Left cardiac atrium (tissue), 4 donors: Measurements from ENCODE around the gene TCP1. TPM values are rescaled to one million over a fixed set of nuclear protein-coding genes. Genes with fewer than 3 reads are reported as not detected.
A peak's percentile ranks its signal among the peaks of the same experiment; 100 is the strongest.
"Not testable (repeated sequence)": the region's sequence is repeated elsewhere in the genome, so short reads cannot be mapped to it uniquely, and the experiment has no call there.

Experiments
- ATAC-seq, 2 donors: fragments of 200-7000 bp; cut with Tn5 transposase; one replicate each; pipeline ENCODE4 v1.9.1; 2020; ENCODE audit warnings: mild to moderate bottlenecking in 2 of 2, moderate library complexity in 2 of 2
- DNase-seq: peaks from one replicate; pipeline ENCODE4 v3.0.0-alpha.2; 2020
- intact Hi-C, 2 donors: fragments of 100-400 bp; cut with DNase I; formaldehyde crosslinking; loops; one replicate each; pipeline versions ENCODE4 v1.14.1 to v1.15.1; 2022 to 2023
- total RNA-seq, 2 donors: library from RNA; stranded (reverse); fragmentation: NEBNext Ultra II Directional; extraction: Animal tissue kit (Norgen Biotek cat#: 25700); gene quantifications; one replicate each; pipeline ENCODE4 v1.2.1, GENCODE V29; 2021
- donor health status: DM: no; HTN: yes; CAD: no.
- donor health status: DM: no; HTN: yes; CAD: no; lungs with severe emphysema.
- donor health status: DM: yes; HTN: yes; CAD: no.
- donor health status: Dilated cardiomyopathy.

TCP1 gene
- total RNA-seq, 2 donors from 2014 or later: 145 to 165 TPM

- ATAC-seq (peak; percentile 32 to 42), DNase-seq (no peak)
- intact Hi-C loops: no loop called here
These were observed 34.2 kb downstream of the TCP1 start for GRCh38 chr6:159754959-159755914.

DNA sequence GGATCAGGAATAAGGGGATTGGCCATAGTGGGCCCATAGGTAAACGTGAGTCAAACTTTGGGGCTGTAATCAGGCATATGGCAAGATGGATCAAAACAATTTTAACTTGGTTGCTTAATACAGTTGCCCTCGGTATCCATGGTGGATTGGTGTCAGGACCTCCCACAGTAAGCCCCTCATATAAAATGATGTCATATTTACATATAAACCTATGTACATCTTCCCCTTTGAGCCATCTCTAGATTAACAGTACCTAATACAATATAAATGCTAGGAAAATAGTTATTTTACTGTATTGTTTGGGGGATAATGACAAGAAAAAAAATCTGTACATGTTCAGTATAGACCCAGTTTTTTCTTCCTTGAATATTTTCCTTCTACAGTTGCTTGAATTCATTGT lies 35.0 kb downstream of the TCP1 start:
- no peak for ATAC-seq
- DNase-seq: no peak
- intact Hi-C loops: no loop called here

- no peak for DNase-seq
- intact Hi-C loops: no loop called here
- no peak for ATAC-seq
These were observed 36.1 kb downstream of the TCP1 start for GRCh38 chr6:159753081-159753872.

DNA sequence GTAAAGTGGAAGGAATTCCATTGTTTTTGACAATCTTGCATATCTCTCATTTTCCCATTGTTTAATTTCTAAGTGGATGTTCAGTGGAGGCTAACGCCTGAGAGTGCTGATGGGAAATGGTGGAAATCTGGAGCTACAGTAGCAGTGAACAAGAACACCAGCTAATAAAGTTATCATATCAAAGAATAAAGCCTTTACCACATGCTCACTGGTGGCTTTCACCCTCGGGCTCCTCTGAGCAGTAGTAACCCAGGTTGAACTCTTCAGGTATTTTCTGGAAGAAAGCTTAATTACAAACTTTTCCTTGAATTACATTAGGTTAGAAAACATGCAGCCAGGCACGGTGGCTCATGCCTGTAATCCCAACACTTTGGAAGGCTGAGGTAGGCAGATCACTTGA lies 38.0 kb downstream of the TCP1 start:
- DNase-seq (no peak), ATAC-seq (no peak)
- intact Hi-C loops: no loop called here

GRCh38 chr6:159748127-159748526 lies 41.3 kb downstream of the TCP1 start:
- DNase-seq, intact Hi-C loops, ATAC-seq: not testable (repeated sequence)

DNA sequence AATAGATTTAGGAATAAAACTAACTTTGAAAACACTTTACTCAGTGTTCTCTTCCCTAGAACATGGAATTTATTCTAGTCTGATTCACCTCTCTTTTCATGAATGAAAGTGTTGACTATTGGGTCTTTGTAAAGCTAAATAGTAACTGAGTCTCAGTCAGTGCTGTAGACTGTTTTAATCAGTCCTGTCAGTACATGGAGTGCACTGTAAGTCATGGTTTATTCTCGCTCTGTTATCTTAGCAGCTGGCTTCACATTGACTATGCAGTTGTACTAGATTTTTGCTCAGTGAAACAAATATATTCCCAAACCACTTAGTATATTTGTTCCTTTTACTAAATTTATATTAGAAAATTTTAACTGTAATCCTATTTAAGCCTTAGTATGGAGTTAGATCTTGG lies 42.6 kb downstream of the TCP1 start:
- ATAC-seq: peak in 1 of 2 donors; percentile 54
- intact Hi-C loops: no loop called here
- DNase-seq: no peak

- intact Hi-C loops: no loop called here
- ATAC-seq: no peak
These were observed 44.3 kb downstream of the TCP1 start for GRCh38 chr6:159745081-159745480.

DNA sequence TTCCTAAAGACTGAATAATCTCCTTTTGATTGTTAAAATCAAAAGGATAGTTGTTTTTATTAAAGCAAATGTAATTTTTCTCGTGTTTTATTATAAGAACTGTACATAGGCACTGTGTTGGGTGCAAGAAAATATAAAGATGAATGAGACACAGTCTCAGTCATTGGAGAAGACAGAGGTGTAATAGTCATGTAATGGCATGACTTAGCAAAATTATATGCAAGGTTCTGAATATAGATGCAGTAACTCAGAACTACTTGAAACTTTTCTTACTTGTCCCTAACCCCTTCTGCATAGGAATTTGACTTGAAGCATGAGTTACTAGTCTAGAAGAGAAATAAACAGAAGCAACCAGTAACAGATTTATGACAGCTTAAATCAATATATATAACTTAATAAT lies 47.2 kb downstream of the TCP1 start:
- DNase-seq: no peak
- intact Hi-C loops: no loop called here
- ATAC-seq: no peak

More at GRCh38 chr6:159745081-159745480, 44.3 kb downstream of the TCP1 start:
- DNase-seq: no peak

GRCh38 chr6:159739341-159739740 lies 50.1 kb downstream of the TCP1 start:
- ATAC-seq: no peak
- no peak for DNase-seq
- intact Hi-C loops: no loop called here

GRCh38 chr6:159736908-159737307 lies 52.5 kb downstream of the TCP1 start:
- no peak for DNase-seq

DNA sequence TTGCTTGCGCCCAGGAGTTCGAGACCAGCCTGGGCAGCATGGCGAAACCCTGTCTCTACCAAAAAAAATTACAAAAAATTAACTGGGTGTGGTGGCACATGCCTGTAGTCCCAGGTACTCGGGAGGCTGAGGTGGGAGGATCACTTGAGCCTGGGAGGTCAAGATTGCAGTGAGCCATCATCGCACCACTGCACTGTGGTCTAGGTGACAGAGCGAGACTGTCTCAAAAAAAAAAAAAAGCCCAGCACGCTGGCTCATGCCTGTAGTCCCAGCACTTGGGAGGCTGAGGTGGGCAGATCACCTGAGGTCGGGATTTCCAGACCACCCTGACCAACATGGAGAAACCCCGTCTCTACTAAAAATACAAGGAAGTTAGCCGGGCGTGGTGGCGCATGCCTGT lies 56.0 kb downstream of the TCP1 start:
- ATAC-seq, DNase-seq, intact Hi-C loops: not testable (repeated sequence)

More at GRCh38 chr6:159736908-159737307, 52.5 kb downstream of the TCP1 start:
- no peak for ATAC-seq
- intact Hi-C loops: no loop called here

DNA sequence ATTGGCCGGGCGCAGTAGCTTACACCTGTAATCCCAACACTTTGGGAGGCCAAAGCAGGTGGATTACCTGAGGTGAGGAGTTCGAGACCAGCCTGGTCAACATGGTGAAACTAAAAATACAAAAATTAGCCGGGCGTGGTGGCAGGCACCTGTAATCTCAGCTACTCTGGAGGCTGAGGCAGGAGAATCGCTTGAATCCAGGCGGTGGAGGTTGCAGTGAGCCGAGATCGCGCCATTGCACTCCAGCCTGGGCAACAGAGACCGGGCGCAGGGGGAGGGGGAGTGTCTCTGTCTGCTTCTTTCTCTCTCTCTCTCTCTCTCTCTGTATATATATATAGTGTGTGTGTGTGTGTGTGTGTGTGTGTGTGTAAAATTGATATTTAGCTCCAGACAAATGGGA lies 56.9 kb downstream of the TCP1 start:
- intact Hi-C loops, ATAC-seq, DNase-seq: not testable (repeated sequence)

DNA sequence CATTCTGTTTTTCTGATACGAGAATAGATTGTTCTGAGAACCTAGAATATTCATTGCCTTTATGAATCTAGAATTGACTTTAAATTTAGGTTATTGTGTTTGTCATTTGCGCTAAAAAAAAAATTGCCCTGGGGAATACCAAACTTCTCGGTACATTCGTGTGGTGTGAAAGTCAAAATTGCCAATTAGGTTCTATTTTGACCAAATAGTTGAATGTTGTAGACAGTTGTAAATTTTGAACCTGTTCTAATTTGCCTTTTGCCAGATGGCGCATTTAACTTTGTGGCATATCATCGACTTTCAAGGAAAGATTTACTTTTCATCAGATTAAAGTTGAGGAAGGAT lies 59.1 kb downstream of the TCP1 start:
- intact Hi-C loops: no loop called here
- ATAC-seq (no peak), DNase-seq (no peak)

GRCh38 chr6:159729598-159730331 lies 59.6 kb downstream of the TCP1 start:
- intact Hi-C loops: no loop called here
- no peak for DNase-seq
- no peak for ATAC-seq

DNA sequence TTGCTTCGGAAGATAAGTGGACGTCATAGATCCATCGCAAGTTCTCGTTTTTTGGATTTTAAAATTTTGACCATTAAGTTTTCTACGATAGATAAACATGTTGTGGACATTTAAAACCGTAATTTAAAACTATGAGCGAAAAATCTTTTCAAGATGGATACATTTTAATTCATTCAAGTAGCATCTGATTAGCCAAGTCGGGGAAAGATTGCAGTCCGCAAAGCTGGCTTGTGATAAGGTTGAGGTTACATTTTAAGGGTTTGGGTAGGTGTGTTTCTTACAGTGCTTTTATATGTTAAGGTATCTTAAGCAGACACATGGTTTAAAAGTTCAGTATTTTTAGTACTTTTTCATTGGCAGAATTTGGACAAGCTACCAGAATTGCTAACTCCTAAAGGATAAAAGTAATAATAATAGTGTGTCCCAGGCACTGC lies 60.9 kb downstream of the TCP1 start:
- intact Hi-C loops: no loop called here

More for the DNA sequence above, 60.9 kb downstream of the TCP1 start:
- DNase-seq (no peak), ATAC-seq (no peak)
